Activated T-helper 2 cell treated with anti-CD3 and anti-CD28 coated beads, Interferon-gamma antibody, Interleukin-2, Interleukin-4, amounts not matched to agents 10 μg/mL and 5 μg/mL and 100 μg/mL, durations not matched to agents 14 hours and 24 hours and 36 hours (primary cell): Measurements from ENCODE around the gene BOLA2. TPM values are rescaled to one million over a fixed set of nuclear protein-coding genes. Genes with fewer than 3 reads are reported as not detected.
"Not testable (repeated sequence)": the region's sequence is repeated elsewhere in the genome, so short reads cannot be mapped to it uniquely, and the experiment has no call there.

Experiments used
- DNase-seq: peaks from one replicate; pipeline ENCODE4 v3.0.0; 2021; ENCODE audit warnings: low spot score
- H3K27ac Mint-ChIP-seq: one replicate; pipeline ENCODE4 v1.8.0; 2021; ENCODE audit warnings: mixed read lengths
- H3K27me3 Mint-ChIP-seq: one replicate; pipeline ENCODE4 v1.8.0; 2021; ENCODE audit warnings: low read depth, mixed read lengths
- H3K36me3 Mint-ChIP-seq: one replicate; pipeline ENCODE4 v1.8.0; 2021; ENCODE audit warnings: low read depth, mixed read lengths
- H3K4me1 Mint-ChIP-seq: one replicate; pipeline ENCODE4 v1.8.0; 2021; ENCODE audit warnings: low read depth, mixed read lengths
- H3K4me3 Mint-ChIP-seq: one replicate; pipeline ENCODE4 v1.8.0; 2021; ENCODE audit warnings: low read depth, mild to moderate bottlenecking, moderate library complexity, mixed read lengths
- H3K9me3 Mint-ChIP-seq: one replicate; pipeline ENCODE4 v1.8.0; 2021; ENCODE audit warnings: mixed read lengths
- intact Hi-C: fragments of 100-400 bp; cut with micrococcal nuclease; formaldehyde crosslinking; loops from one replicate; pipeline ENCODE4 v1.15.1; 2023
- total RNA-seq: library from RNA; stranded (reverse); gene quantifications from 2 replicates; pipeline ENCODE4 v1.2.3, GENCODE V29; 2022

Gene BOLA2
- total RNA-seq, result 16.0 and 22.7 TPM in 2 replicates

GRCh38 chr16:29454269-29454668, at the start of gene BOLA2, which contains the start of gene SLX1B:
TSS of gene BOLA2 (minus strand) at chr16:29454351. CDS start at chr16:29454253, 98 bp downstream.
TSS of gene SLX1B (plus strand) at chr16:29454533.
- H3K27ac Mint-ChIP-seq, H3K36me3 Mint-ChIP-seq, intact Hi-C loops: not testable (repeated sequence)

GRCh38 chr16:29482276-29482675, 28.1 kb upstream of the BOLA2 start:
- H3K36me3 Mint-ChIP-seq, H3K4me1 Mint-ChIP-seq, DNase-seq, intact Hi-C loops, H3K9me3 Mint-ChIP-seq, H3K4me3 Mint-ChIP-seq, H3K27me3 Mint-ChIP-seq, H3K27ac Mint-ChIP-seq: not testable (repeated sequence)

More at GRCh38 chr16:29454269-29454668, at the start of gene BOLA2, which contains the start of gene SLX1B:
- not testable (repeated sequence) for H3K27me3 Mint-ChIP-seq, H3K4me3 Mint-ChIP-seq, H3K9me3 Mint-ChIP-seq, H3K4me1 Mint-ChIP-seq, DNase-seq

GRCh38 chr16:29472065-29472464, 17.9 kb upstream of the BOLA2 start:
- intact Hi-C loops, H3K4me1 Mint-ChIP-seq, DNase-seq, H3K36me3 Mint-ChIP-seq, H3K4me3 Mint-ChIP-seq, H3K27ac Mint-ChIP-seq, H3K9me3 Mint-ChIP-seq, H3K27me3 Mint-ChIP-seq: not testable (repeated sequence)

- H3K4me1 Mint-ChIP-seq, DNase-seq, H3K27me3 Mint-ChIP-seq, H3K36me3 Mint-ChIP-seq, intact Hi-C loops, H3K27ac Mint-ChIP-seq, H3K9me3 Mint-ChIP-seq, H3K4me3 Mint-ChIP-seq: not testable (repeated sequence)
These were observed 15.5 kb upstream of the BOLA2 start for GRCh38 chr16:29469660-29470059.

GRCh38 chr16:29467654-29468366, 13.7 kb upstream of the BOLA2 start:
- DNase-seq, H3K27ac Mint-ChIP-seq, H3K36me3 Mint-ChIP-seq, intact Hi-C loops, H3K4me3 Mint-ChIP-seq, H3K27me3 Mint-ChIP-seq, H3K4me1 Mint-ChIP-seq, H3K9me3 Mint-ChIP-seq: not testable (repeated sequence)

GRCh38 chr16:29466904-29467303, 12.8 kb upstream of the BOLA2 start:
- H3K9me3 Mint-ChIP-seq, H3K27me3 Mint-ChIP-seq, intact Hi-C loops, H3K27ac Mint-ChIP-seq, H3K4me3 Mint-ChIP-seq, DNase-seq, H3K4me1 Mint-ChIP-seq, H3K36me3 Mint-ChIP-seq: not testable (repeated sequence)

- DNase-seq, H3K4me3 Mint-ChIP-seq, H3K36me3 Mint-ChIP-seq, H3K9me3 Mint-ChIP-seq, H3K4me1 Mint-ChIP-seq, intact Hi-C loops, H3K27me3 Mint-ChIP-seq, H3K27ac Mint-ChIP-seq: not testable (repeated sequence)
These were observed 12.1 kb upstream of the BOLA2 start for GRCh38 chr16:29465985-29466824.

- H3K4me3 Mint-ChIP-seq, H3K9me3 Mint-ChIP-seq, H3K36me3 Mint-ChIP-seq, H3K27ac Mint-ChIP-seq, intact Hi-C loops, H3K4me1 Mint-ChIP-seq, DNase-seq, H3K27me3 Mint-ChIP-seq: not testable (repeated sequence)
These were observed 6.5 kb upstream of the BOLA2 start for GRCh38 chr16:29460647-29461030.

GRCh38 chr16:29459706-29460646, 5.8 kb upstream of the BOLA2 start, which contains the start of gene SULT1A4:
TSS of gene SULT1A4 (plus strand) at chr16:29459913. CDS start at chr16:29461386, 1,473 bp downstream.
- H3K36me3 Mint-ChIP-seq, H3K27ac Mint-ChIP-seq, H3K4me3 Mint-ChIP-seq, H3K4me1 Mint-ChIP-seq, intact Hi-C loops, H3K9me3 Mint-ChIP-seq, H3K27me3 Mint-ChIP-seq, DNase-seq: not testable (repeated sequence)

- H3K36me3 Mint-ChIP-seq, H3K27me3 Mint-ChIP-seq, H3K4me1 Mint-ChIP-seq, intact Hi-C loops, H3K4me3 Mint-ChIP-seq, DNase-seq, H3K9me3 Mint-ChIP-seq, H3K27ac Mint-ChIP-seq: not testable (repeated sequence)
These were observed 3.5 kb upstream of the BOLA2 start for GRCh38 chr16:29457660-29458059.

- DNase-seq, H3K4me3 Mint-ChIP-seq, H3K27me3 Mint-ChIP-seq, H3K36me3 Mint-ChIP-seq, intact Hi-C loops, H3K27ac Mint-ChIP-seq, H3K4me1 Mint-ChIP-seq, H3K9me3 Mint-ChIP-seq: not testable (repeated sequence)
These were observed 677 bp upstream of the BOLA2 start for GRCh38 chr16:29454828-29455227.

- H3K9me3 Mint-ChIP-seq, H3K27ac Mint-ChIP-seq, H3K27me3 Mint-ChIP-seq, DNase-seq, H3K4me3 Mint-ChIP-seq, H3K36me3 Mint-ChIP-seq, H3K4me1 Mint-ChIP-seq, intact Hi-C loops: not testable (repeated sequence)
These were observed 397 bp downstream of the BOLA2 start for GRCh38 chr16:29453754-29454153.
